NCI-H2196 treated with DMSO at 0.1 percent for 48 hours (cell line): ENCODE measurements around the gene GARS1.

Experiments
- DNase-seq: peaks from one replicate; lab custom pipeline; 2025; ENCODE audit not compliant: unreplicated experiment; lab: John Stamatoyannopoulos, UW

The GARS1 gene

DNA sequence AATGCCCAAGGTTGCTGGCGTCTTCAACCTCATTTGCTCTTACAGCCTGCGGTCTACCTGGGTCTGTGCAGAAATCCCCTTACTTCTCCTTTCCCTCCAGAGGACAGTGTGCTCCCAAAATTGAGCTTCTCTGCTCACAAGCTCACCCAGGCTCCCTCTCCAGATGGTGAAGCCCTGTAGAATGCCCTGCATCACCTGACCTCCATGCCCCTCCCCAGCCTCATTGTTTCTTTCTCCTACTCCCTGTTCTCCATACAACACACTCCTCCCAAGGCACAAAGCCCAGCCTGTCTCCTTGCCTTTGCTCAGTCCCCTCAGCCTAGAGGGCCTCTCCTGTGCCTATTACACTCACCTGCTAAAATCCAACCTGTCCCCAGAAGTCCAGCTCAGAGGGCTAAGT, 84.1 kb downstream of the GARS1 start:
- DNase-seq: no peak

DNA sequence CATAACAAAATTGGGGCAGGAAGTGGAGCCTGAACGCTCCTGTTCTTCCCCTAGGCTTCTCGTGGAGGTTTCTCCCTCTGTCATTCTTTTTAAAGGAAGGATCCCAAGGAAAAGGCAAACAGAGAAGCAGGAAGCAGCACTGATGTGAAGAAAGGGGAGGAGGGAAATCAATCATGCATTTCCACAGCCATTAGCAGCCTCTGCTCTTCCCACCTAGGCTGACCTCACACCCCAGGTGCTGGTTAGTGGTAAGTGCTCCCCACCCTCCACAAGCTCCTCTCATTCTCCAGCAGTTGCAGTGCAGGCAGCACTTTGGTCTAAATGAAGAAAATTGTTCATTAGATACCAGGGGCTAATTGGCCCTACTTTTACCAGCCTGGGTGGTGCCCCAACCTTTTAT, 85.0 kb downstream of the GARS1 start:
- no peak for DNase-seq

DNA sequence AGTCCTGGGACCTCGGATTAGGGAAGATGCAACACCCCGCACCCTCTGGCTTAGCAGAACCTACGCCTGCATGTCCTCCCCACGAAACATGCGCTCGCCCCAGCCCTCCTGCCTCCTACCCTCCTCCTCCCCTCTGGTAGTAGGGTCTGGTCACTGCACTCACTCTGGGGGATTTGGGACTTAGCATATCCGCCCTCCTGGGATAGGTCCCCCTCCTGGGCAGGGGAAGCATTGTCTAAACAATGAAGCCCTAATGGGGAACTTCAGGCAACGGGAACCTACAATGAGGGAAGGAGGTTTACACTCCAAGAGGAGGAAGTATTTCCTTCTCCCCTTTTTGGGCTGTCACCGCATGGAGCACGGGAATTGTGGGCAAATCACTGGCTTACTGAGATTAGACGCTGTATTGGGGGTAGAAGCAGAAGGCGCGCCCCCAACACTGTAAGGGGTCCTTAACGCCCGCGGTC, 86.7 kb downstream of the GARS1 start:
- DNase-seq: no peak

DNA sequence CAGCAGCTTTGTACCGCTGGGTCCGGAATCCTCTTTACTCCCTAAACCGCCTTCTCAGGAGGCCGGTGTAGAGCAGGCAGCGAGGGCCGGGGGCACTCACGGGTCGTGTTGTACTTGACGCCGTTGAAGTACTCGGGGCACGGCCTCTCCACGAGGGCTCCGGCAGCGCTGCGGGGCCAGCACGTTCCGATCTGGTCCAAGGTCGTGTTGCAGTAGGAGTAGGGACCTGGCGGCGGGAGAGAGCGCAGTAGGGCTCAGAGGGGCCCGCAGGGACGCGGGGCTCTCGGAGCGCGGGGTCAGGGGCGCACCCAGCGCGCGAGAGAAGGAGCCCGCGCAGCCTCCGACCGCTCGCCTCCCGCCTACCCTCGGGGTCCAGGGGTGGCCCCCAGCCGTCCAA, 87.1 kb downstream of the GARS1 start:
- no peak for DNase-seq

DNA sequence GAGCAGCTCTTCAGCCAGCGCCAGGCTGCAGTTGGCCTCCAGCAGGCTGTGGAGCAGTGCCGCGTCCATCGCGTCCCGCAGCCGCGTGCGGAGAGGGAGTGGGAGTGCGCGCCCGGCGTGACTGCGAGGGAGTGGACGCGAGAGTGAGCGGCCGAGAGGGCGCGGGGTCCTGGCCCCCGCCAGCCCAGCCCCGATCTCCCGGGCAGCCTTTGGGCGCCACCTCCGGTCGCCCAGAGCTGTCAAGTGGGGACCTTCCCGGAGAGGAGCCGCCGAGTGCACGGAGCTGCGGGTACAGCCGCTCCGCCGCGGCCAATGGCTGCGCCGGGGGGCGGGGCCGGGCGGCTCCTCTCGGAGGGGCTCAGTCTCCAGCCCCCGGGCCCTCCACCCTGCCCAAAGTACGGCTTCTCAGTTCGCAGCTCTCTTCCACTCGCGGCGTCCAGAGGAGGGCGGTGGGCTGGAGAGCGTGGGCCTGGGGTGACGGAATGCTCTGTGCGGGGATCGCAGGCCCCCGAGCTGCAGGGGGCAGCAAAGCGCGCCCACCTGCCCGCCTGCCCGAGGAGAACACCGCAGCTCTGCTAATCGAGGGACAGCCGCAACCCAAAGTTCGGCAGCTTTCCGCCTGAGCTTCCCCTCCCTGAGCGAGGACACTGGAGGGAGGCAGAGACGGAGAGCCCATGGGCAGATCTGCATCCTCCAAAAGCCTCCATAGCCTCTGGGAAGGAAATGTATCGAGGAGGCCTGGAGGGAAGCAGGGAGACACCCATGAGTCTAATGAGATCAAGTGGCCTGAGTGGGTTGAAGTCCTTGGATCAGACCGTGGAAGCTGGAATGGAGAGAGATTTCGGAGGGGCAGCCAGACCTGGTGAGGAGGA, 87.8 kb downstream of the GARS1 start, which contains the start of gene CRHR2:
CRHR2 (minus strand) TSS at position 245 of the 872 bp plus-strand sequence; CDS start at position 69, 176 bp downstream.
- no peak for DNase-seq

DNA sequence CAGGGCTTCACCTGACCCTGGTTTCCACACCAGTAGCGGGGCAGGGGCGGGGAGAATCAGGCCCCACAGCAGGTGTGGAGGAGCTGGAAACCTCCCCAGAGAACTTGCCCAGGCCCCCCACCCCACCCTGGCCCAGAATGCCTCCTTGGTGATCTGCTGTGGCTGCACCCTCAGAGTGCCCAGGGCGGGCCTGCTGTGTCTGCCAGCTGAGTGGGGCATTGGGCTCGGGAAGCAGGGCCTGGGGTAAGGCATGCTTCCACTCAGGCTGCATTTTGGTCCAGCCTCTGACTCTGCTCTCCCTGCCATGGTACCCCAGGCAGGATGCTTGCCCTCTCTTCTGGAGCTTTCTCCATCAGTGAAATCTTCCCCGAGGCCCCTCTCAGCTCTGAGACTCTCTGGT, 88.6 kb downstream of the GARS1 start:
- DNase-seq: no peak
